ENCODE data around the gene R3HDML.

The R3HDML gene

GRCh38 chr20:44360221-44360620, 23.4 kb downstream of the R3HDML start:
- no peak overlapping the region for H3K4me3 ChIP-seq (ENCODE audit: low read depth, low read length)
- no peak for DNase-seq (ENCODE audit: low read depth)
- no peak for TF ChIP-seq MAX (IDR thresholded peaks at IDR 0.05; ENCODE audit: low read depth, low read length)
- TF ChIP-seq MYC (IDR thresholded peaks at IDR 0.05; ENCODE audit: low read depth, low read length): no peak
- no peak for TF ChIP-seq CTCF (IDR thresholded peaks at IDR 0.05; ENCODE audit: low read depth, low read length)
- TF ChIP-seq POLR2A (IDR thresholded peaks at IDR 0.05; ENCODE audit: extremely low read depth, insufficient read length): no peak

GRCh38 chr20:44361021-44361420, 24.2 kb downstream of the R3HDML start:
- no peak overlapping the region for H3K4me3 ChIP-seq (ENCODE audit: low read depth, low read length)
- DNase-seq (ENCODE audit: low read depth): no peak
- TF ChIP-seq POLR2A (IDR thresholded peaks at IDR 0.05; ENCODE audit: extremely low read depth, insufficient read length): no peak
- no peak for TF ChIP-seq MYC (IDR thresholded peaks at IDR 0.05; ENCODE audit: low read depth, low read length)
- TF ChIP-seq CTCF (IDR thresholded peaks at IDR 0.05; ENCODE audit: low read depth, low read length): no peak
- TF ChIP-seq MAX (IDR thresholded peaks at IDR 0.05; ENCODE audit: low read depth, low read length): no peak

GRCh38 chr20:44362466-44362940, 25.7 kb downstream of the R3HDML start:
- H3K4me3 ChIP-seq (ENCODE audit: low read depth, low read length): no peak overlapping the region
- no peak for TF ChIP-seq MYC (IDR thresholded peaks at IDR 0.05; ENCODE audit: low read depth, low read length)
- TF ChIP-seq POLR2A (IDR thresholded peaks at IDR 0.05; ENCODE audit: extremely low read depth, insufficient read length): no peak
- TF ChIP-seq CTCF (IDR thresholded peaks at IDR 0.05; ENCODE audit: low read depth, low read length): no peak
- TF ChIP-seq MAX (IDR thresholded peaks at IDR 0.05; ENCODE audit: low read depth, low read length): no peak
- DNase-seq (ENCODE audit: low read depth): no peak

GRCh38 chr20:44364068-44364467, 27.2 kb downstream of the R3HDML start:
- DNase-seq (ENCODE audit: low read depth): no peak
- H3K4me3 ChIP-seq (ENCODE audit: low read depth, low read length): no peak overlapping the region
- TF ChIP-seq MAX (IDR thresholded peaks at IDR 0.05; ENCODE audit: low read depth, low read length) (no peak), MYC (IDR thresholded peaks at IDR 0.05; ENCODE audit: low read depth, low read length) (no peak), POLR2A (IDR thresholded peaks at IDR 0.05; ENCODE audit: extremely low read depth, insufficient read length) (no peak), CTCF (IDR thresholded peaks at IDR 0.05; ENCODE audit: low read depth, low read length) (no peak)

- DNase-seq (ENCODE audit: low read depth): no peak
Observed at GRCh38 chr20:44364780-44365179, 27.9 kb downstream of the R3HDML start.

More at GRCh38 chr20:44364780-44365179, 27.9 kb downstream of the R3HDML start:
- TF ChIP-seq MYC (IDR thresholded peaks at IDR 0.05; ENCODE audit: low read depth, low read length): no peak
- no peak for TF ChIP-seq CTCF (IDR thresholded peaks at IDR 0.05; ENCODE audit: low read depth, low read length)
- no peak for TF ChIP-seq MAX (IDR thresholded peaks at IDR 0.05; ENCODE audit: low read depth, low read length)
- TF ChIP-seq POLR2A (IDR thresholded peaks at IDR 0.05; ENCODE audit: extremely low read depth, insufficient read length): no peak
- no peak overlapping the region for H3K4me3 ChIP-seq (ENCODE audit: low read depth, low read length)
